GM19452 (cell line): ENCODE measurements around the gene OXLD1.

ENCODE experiments used
- ATAC-seq: cut with Tn5 transposase; IDR thresholded peaks from one replicate; pipeline ENCODE4 v1.9.1; 2021; ENCODE audit not compliant: unreplicated experiment

OXLD1 gene

GRCh38 chr17:81666342-81667191 lies at the start of gene OXLD1, which contains the start of gene CCDC137:
TSS of gene OXLD1 (minus strand) at chr17:81666605. CDS start at chr17:81666577, 28 bp downstream.
TSS of gene CCDC137 (plus strand) at chr17:81666737. CDS start at chr17:81666767, 30 bp downstream.
- ATAC-seq = peak; percentile 93

GRCh38 chr17:81715107-81715871 lies 48.9 kb upstream of the OXLD1 start:
- no peak for ATAC-seq

GRCh38 chr17:81714412-81715106 lies 48.2 kb upstream of the OXLD1 start:
- no peak for ATAC-seq

GRCh38 chr17:81713556-81714411 lies 47.4 kb upstream of the OXLD1 start:
- ATAC-seq = no peak

GRCh38 chr17:81713004-81713555 lies 46.7 kb upstream of the OXLD1 start:
- ATAC-seq = no peak

- peak; percentile 19 for ATAC-seq
Measured at GRCh38 chr17:81712468-81713003, 46.1 kb upstream of the OXLD1 start.

- peak; percentile 72 for ATAC-seq
Measured at GRCh38 chr17:81711814-81712467, 45.5 kb upstream of the OXLD1 start, which contains the start of gene SLC25A10. TSS of gene SLC25A10 (plus strand) at chr17:81712284. CDS start at chr17:81712427, 143 bp downstream.

GRCh38 chr17:81710514-81711308 lies 44.3 kb upstream of the OXLD1 start:
- no peak for ATAC-seq

GRCh38 chr17:81708739-81709185 lies 42.4 kb upstream of the OXLD1 start:
- no peak for ATAC-seq

GRCh38 chr17:81707725-81708646 lies 41.6 kb upstream of the OXLD1 start:
- no peak for ATAC-seq

GRCh38 chr17:81706757-81707624 lies 40.6 kb upstream of the OXLD1 start:
- no peak for ATAC-seq

- no peak for ATAC-seq
Measured at GRCh38 chr17:81706232-81706611, 39.8 kb upstream of the OXLD1 start.

- no peak for ATAC-seq
Measured at GRCh38 chr17:81705518-81706231, 39.3 kb upstream of the OXLD1 start.

- no peak for ATAC-seq
Measured at GRCh38 chr17:81703747-81704654, 37.6 kb upstream of the OXLD1 start.
